HG02588 (cell line): ENCODE results near the gene SMIM10L1.

ENCODE experiments used
- ATAC-seq: cut with Tn5 transposase; IDR thresholded peaks from one replicate; pipeline ENCODE4 v1.9.1; 2021; ENCODE audit warnings: mild to moderate bottlenecking, moderate library complexity; ENCODE audit not compliant: unreplicated experiment

SMIM10L1 gene

DNA sequence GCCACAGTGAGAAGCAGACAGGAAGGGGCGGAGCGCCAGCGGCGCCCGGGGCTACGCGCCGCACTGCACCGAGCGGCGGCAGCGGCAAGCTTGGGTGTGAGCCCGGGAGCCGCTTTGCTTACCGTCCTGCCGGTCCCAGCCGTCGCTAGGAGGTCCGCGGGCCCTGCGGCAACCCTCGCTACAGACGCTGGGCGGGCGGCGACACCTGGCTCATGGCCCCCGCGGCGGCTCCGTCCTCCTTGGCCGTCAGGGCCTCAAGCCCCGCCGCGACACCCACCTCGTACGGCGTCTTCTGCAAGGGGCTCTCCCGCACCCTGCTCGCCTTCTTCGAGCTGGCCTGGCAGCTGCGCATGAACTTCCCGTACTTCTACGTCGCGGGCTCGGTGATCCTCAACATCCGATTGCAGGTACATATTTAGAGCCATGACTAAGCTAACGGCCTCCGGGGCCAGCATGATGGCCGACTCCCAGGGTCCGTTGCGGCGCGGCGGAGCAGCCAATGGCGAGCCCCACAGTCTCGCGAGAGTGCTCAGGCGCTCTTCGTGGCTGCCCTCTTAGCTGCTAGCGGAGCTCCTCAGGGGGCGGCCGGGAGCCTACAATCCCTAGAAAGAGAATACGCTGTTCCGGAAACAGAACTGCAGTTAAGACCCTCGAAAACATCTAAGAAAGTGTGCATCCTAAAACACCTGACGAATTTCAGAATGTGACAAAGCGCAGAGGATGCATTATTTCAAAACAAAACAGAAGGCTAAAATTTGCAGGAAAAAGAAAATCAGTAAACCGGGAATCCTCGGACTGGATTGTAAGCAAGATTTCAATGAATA is at the start of gene SMIM10L1:
TSS of gene SMIM10L1 (plus strand) at position 50 of the 824 bp plus-strand sequence. CDS start at position 213, 163 bp downstream.
- peak; percentile 96 for ATAC-seq

DNA sequence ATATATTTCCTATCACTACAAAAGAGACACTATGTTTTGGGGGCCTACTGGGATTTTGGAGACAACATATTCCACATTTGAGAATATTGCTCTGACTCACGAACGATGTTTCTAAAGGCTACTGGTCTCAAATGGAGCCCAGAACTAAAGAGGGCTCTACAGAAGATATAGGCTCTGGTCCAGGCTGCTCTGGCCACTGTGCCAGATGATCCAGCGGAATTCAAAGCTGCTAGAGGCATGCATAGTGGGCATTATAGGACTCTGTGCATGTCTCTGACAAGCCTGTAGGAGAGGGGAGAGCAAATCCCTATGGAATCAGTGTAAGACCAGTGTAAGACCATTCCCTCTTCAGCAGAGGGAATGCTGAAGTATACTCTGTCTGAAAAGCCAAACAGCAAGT is 40.6 kb upstream of the SMIM10L1 start:
- no peak for ATAC-seq

- no peak for ATAC-seq
These were observed 40.0 kb upstream of the SMIM10L1 start for GRCh38 chr12:11130999-11131398.

DNA sequence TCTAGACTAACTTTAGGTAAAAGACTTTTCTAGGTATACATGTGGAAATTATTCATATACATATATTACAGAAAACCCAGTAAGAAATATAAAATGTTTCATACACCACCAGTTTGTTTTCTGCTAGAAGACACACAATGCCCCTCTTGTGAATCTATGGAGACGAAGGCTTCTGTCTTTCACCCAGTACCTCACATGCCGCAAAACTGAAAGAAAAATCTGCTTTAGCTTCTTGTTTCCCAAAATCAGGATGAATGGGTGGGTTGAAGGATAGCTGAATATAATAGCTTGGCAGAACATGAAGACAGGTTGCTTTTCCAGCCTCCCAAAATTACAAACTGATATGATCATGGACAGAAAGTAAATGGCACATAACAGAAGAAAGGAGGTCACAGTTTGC is 37.8 kb upstream of the SMIM10L1 start:
- ATAC-seq = no peak

DNA sequence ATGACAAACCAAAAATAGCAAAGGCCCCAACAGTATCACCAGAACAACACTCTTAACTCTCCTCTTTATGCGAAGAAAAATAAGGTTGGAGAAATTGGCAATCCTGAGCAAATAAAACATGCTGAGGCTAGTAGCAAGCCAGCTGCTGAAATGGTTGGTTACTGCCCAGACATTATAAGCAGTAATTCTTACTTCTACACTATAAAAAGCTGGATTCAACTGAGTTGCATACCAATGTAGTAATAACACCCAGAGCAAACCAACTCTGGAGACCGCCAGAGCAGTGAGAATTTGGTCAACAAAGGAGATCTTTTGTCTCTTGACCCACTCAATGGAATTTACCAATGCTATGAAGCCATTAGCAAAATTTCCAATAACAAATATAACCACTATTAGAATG is 37.2 kb upstream of the SMIM10L1 start:
- no peak for ATAC-seq

GRCh38 chr12:11134305-11134704 is 36.7 kb upstream of the SMIM10L1 start, which contains the start of gene TAS2R30:
TAS2R30 (minus strand) TSS chr12:11134644; CDS start chr12:11134244, 400 bp downstream.
- no peak for ATAC-seq

DNA sequence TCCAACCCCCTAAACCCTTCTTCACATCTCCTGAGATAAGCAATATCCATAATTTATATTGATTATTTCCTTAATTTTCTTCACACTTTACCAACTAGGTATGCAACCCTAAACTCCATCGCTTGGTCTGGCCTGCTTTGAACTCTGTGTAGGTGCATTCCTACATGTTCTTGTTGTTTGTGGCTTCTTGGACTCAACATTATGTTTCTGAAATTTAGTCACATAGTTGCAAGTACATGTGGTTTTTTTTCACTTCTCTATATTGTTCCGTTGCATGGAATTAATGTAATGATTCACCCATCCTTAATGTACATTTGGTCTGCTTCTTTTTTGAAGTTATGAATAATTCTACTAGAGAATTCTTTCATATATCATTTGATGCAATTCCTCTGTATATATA is 34.9 kb upstream of the SMIM10L1 start:
- peak; percentile 53 for ATAC-seq

DNA sequence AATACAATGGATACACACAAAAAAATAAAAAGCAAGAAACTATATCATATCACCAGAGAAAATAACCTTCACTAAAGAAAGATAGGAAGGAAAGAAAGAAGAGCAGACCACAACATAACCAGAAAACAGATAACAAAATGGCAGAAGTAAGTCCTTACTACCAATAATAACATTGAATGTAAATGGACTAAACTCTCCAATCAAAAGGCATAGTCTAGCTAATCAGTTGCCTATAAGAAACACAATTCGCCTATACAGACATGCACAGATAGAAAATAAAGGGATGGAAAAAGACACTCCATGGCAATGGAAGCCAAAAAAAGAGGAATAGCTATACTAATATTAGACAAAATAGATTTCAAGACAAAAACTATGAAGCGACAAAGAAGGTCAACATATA is 27.6 kb upstream of the SMIM10L1 start:
- no peak for ATAC-seq

DNA sequence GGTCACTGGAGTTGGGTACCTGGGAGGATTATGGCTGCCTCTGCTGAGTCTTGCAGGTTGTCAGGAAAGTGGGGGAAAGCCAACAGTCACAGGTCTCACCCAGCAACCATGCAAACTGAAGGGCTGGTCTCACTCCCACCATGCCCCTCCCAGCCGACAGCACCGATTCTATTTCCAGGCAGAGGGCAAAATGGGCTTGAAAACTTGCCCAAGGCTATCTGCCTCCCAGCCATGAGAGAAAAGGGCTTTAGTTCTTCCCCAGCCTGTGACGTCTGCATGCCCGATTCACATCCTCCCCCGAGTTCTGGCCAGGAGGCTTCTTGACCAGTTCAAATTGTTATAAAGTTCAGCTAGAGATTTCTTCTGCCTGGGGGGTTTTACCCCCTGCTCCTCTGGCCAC is 26.7 kb upstream of the SMIM10L1 start:
- no peak for ATAC-seq

DNA sequence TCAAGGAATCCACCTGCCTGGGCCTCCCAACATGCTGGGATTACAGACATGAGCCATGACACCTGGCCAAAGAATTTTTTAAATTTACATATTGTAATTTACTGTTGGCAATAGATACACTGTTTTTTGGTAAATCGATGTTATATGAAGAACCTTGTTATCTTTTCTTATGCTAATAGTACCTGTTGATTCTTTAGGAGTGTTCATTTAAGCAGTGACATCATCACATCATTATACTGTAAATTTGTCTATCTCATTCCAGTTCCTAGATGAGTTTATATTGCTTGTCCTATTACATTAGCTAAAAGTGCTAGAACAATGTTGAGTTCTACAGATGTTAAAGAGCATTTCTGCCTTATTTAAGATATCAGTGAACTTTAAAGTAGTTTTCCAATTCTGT is 23.6 kb upstream of the SMIM10L1 start:
- ATAC-seq = no peak

- ATAC-seq = no peak
These were observed 20.2 kb upstream of the SMIM10L1 start for GRCh38 chr12:11150832-11151231.

DNA sequence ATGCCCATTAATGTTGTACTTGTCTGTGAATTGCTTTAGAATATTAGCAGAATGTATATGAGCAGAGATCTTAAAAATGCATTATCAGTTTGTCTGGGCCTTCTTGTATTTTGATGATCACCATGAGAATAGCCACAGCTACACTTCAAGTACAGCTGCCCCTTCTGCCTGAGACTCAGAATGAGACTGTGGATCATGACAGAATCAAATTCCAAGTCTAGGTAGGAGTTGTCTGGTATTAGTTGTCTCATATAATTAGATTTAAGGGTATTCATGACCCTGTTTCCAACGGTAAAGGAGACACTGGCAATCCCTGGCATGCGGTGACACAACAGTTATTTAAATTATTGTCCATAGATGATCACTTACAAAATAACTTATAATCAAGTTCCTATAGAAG is 18.3 kb upstream of the SMIM10L1 start:
- no peak for ATAC-seq

DNA sequence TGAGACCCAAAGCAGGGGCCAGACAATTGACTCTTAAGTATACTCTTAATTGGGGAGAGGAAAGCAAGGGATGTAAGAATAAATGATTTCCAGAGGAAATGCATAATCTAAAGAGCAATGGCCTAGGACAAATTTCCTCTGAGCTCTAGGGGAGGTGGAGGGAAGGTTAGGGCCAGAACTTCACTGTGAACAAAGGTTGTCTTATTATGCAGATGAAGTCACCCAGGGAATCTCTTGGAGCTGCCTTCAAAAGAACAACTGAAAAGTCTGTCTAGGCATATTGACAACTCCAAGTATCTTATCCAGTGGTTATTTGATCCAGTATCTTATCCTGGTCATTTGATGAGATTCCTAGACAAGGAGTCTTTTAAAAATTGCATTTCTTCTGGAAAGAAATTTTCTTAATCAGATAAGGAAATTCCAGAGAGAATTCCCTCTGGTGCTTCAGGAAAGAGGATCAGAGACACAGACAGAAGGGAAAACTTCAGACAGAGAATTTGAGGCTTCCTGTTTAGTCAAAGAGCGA is 16.5 kb upstream of the SMIM10L1 start:
- ATAC-seq = no peak

GRCh38 chr12:11158885-11159444 is 12.0 kb upstream of the SMIM10L1 start:
- no peak for ATAC-seq

DNA sequence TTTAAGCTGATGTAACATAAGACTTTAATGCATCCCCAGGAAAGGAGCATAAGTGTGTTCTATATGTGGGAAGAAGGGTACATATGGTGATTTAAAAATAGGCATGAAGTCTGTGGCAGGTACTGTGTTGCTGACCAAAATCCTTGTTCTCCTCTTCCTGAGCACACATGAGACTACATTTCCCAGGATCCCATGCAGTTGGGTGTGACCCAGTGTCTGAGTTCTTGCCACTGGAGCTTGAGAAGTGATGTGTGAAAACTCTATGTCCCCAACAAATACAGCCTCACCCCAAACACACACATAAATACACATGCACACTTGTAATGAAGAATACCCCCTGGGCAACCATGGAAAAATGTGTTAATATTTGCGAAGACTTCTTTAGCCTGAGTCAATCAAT is 8.5 kb upstream of the SMIM10L1 start:
- ATAC-seq = no peak

DNA sequence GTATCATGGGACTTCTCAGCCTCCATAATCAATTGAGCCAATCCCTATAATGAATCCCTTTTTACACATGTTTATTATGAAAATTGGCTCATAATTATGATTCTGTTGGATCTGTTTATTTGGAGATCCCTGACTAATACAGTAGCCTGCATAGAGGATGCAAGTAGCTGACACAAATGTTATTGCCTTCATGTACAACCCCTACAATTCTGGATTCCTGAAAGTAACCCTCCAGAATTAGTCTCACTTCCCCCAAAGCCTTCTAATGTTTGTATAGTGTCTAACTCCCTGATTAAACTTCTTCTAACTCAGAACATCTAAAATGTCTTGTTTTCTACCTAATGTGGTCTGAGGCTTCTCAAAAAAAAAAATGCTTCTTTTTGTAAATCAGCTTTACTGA is 6.6 kb upstream of the SMIM10L1 start:
- no peak for ATAC-seq

DNA sequence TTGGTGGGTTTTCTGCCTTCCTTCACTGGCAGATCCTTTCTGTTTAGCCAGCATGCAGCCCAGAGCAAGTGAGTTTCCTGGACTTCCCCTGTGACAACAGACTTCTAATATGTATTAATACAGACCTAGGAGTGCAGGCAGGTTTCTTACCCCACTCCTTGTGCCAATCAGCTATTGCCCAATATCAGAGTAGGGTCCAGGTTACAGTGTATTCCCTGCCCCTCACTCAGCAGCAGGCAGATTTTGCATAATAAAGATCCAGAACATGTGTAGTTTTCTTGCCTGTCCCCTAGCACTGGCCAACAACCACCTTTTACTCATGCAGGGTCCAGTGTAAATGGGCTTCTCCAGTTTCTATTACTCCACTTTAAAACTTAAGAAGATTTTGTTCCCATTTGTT is 4.7 kb upstream of the SMIM10L1 start:
- no peak for ATAC-seq

DNA sequence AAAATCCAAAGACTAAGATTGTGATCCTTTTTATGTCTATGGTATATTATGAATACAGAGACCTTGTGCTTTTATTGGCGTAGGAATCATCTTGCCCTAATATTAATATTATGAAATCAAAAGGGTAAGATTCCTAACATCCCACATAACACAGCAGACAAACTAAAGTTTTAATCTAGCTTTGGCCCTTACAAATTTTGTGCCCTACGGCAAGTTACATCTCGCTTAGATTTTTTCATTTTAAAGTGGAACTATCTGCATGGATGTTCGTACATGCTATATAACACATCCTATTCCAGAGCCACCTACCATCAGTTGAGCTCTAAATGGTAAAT is 217 bp upstream of the SMIM10L1 start:
- no peak for ATAC-seq

DNA sequence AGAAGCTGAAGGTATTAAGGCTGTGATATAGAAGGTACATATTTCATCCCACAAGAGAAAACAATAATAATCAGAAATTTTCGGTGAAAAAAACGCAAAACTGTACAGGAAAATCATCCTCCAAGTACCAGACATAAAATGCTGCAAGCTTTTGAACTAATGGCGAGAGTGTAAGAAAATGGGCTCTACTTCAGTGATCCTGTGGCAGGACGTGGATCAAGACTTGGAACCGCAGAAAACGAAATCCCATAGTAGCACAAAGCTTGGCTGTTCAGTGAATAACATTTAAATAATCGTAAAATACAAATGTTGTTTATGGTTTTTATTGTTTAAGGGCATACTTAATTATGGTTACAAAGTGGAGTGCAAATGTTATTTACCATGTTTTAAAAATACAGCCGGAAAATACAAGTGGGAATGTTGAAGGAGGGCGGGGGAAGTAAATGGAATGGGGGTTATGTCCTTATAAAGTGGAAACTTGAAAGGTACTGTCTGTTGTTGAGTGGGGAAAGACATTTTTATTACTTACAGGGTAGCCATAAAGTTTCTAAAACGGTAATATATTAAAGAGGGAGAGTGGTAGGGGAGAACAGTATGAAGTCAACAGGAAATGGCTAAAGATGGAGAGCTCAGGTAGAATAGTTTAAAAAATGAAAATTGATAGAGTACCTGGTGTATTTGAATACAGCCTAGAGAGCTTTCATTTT is 1.1 kb downstream of the SMIM10L1 start:
- ATAC-seq = no peak

GRCh38 chr12:11174022-11174421 is 3.0 kb downstream of the SMIM10L1 start:
- ATAC-seq = no peak

DNA sequence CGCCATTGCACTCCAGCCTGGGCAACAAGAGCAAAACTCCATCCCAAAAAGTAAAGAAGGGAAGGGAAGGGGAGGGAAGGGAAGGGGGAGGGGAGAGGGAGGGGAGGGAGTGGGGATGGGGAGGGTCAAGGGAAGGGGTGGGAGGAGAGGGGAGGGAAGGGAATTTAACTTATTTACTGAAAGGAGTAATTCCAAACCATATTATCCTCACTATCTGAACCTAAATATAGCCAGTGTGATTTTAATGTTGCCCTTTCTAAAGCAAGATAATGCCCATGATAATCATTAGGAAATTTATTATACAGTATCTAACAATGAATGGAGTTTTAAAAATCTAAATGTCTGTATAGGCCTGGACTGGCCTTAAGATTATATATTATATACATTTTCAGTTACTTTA is 7.3 kb downstream of the SMIM10L1 start:
- ATAC-seq = no peak

DNA sequence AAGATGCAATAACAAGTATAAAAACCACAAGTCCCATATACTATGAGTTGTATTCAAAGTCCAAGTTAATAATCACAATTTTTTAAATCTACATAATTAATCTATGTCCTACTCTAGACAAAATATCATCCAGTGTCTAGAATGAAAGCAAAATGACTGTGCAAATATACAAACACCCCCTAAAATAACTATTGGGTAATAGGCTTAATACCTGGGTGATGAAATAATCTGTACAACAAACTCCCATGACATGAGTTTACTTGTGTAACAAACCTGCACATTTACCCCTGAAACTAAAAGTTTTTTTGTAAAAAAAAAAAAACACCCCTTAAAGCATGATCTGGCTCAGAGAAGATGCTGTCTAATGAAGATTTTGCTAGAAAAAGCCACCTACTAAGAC is 11.5 kb downstream of the SMIM10L1 start:
- ATAC-seq = no peak
